Myometrial cell (primary cell): ENCODE measurements around the gene PABPC4L. TPM values are rescaled to one million over a fixed set of nuclear protein-coding genes. Genes with fewer than 3 reads are reported as not detected.

Experiments
- total RNA-seq: library from RNA; depleted of rRNA; stranded (reverse); fragments of >200 nt; gene quantifications from 2 replicates; pipeline ENCODE4 v1.2.3, GENCODE V29; 2015

Gene PABPC4L
- total RNA-seq = 0.53 and 0.86 TPM in 2 replicates

GRCh38 chr4:134201216-134202161 lies at the start of gene PABPC4L:
PABPC4L (minus strand) TSS chr4:134201789; CDS start chr4:134201019, 770 bp downstream.

